Endothelial cell of umbilical vein (primary cell): ENCODE results near the gene DGKK.

Experiments used
- CTCF ChIP-seq, 2 donors: IDR thresholded peaks; 1 replicate in 1 of 2; 2 replicates in 1 of 2; pipeline ENCODE4 v1.5.1; 2011; ENCODE audit warnings: low read length in 2 of 2, mild to moderate bottlenecking in 2 of 2, moderate library complexity in 2 of 2, control low read depth in 1 of 2, inconsistent platforms in 1 of 2, low read depth in 1 of 2; ENCODE audit not compliant: insufficient read depth in 1 of 2; ENCODE audit errors: extremely low read depth in 1 of 2
- EZH2 ChIP-seq: IDR thresholded peaks from 2 replicates; pipeline ENCODE4 v1.6.1; 2012; ENCODE audit warnings: borderline replicate concordance, low read depth, mild to moderate bottlenecking, moderate library complexity, low read length, inconsistent platforms; ENCODE audit not compliant: severe bottlenecking
- FOS ChIP-seq: IDR thresholded peaks from 2 replicates; pipeline ENCODE4 v1.6.1; 2011; ENCODE audit warnings: mild to moderate bottlenecking, low read length, moderate library complexity, borderline replicate concordance; ENCODE audit not compliant: insufficient read depth
- POLR2A ChIP-seq: IDR thresholded peaks from 2 replicates; pipeline ENCODE4 v1.6.1; 2012; ENCODE audit warnings: low read depth, mild to moderate bottlenecking, control low read depth, low read length
- TF ChIP-seq, protein P1 (sequence below): IDR thresholded peaks from 2 replicates; pipeline ENCODE4 v1.6.1; 2011; ENCODE audit not compliant: insufficient read depth, insufficient read length

DNA sequence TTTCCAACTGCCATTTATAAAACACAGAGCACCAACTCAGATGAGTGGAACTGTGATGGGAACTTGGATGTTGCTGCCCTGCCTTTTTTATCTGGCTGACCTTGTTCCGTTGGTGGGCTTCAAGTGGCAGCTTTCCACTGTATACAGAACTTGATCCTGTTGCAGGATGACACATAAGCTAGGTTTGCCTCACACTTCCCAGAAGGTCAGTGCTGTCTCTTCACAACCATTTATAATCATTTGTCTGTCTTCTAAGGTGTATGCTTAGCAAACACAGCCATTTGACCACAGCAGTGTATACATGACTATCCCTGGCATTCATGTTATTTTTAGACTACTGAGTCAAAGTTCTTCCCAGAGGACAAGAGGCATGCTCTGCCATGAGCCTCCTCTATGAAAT, 20.3 kb downstream of the DGKK start:
- TF ChIP-seq CTCF (IDR thresholded peaks at IDR 0.05; ENCODE audit: extremely low read depth in 1 of 2, insufficient read depth in 1 of 2, low read depth in 1 of 2, low read length in 2 of 2) (no peak), POLR2A (no peak), EZH2 (no peak), FOS (no peak)
- TF ChIP-seq, protein P1, sequence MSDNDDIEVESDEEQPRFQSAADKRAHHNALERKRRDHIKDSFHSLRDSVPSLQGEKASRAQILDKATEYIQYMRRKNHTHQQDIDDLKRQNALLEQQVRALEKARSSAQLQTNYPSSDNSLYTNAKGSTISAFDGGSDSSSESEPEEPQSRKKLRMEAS, result no peak
